OCI-LY1 (cell line): ENCODE results near the gene SLC22A15.

Experiments used
- H2AFZ ChIP-seq: fragments of 200-600 bp; sonication (generic), shearing (Covaris generic); 2 replicates; pipeline ENCODE4 v1.6.0; 2014; ENCODE audit warnings: antibody characterized with exemption, mild to moderate bottlenecking, low read length
- H3F3A ChIP-seq: fragments of 200-600 bp; sonication (generic), shearing (Covaris generic); 2 replicates; pipeline ENCODE4 v1.6.0; 2014; ENCODE audit warnings: mild to moderate bottlenecking, antibody characterized with exemption, low read length, moderate library complexity; ENCODE audit not compliant: insufficient read depth
- H3K27ac ChIP-seq: fragments of 200-600 bp; sonication (generic); 2 replicates; pipeline ENCODE4 v1.5.1; 2014; ENCODE audit warnings: low read length, mixed run types, mild to moderate bottlenecking, low read depth; ENCODE audit not compliant: poor library complexity, severe bottlenecking
- H3K27me3 ChIP-seq: fragments of 200-600 bp; sonication (generic); 2 replicates; pipeline ENCODE4 v1.6.0; 2014; ENCODE audit warnings: antibody characterized with exemption, mild to moderate bottlenecking, low read length, moderate library complexity; ENCODE audit not compliant: insufficient read depth
- H3K36me3 ChIP-seq: fragments of 200-600 bp; sonication (generic); 2 replicates; pipeline ENCODE4 v1.6.1; 2014; ENCODE audit warnings: mild to moderate bottlenecking, antibody characterized with exemption, low read length, moderate library complexity, mixed read lengths; ENCODE audit not compliant: insufficient read depth
- H3K4me1 ChIP-seq: fragments of 200-600 bp; sonication (generic); 2 replicates; pipeline ENCODE4 v1.5.1; 2014; ENCODE audit warnings: mild to moderate bottlenecking, low read length, moderate library complexity; ENCODE audit not compliant: insufficient read depth, severe bottlenecking
- H3K4me2 ChIP-seq: fragments of 200-600 bp; sonication (generic), shearing (Covaris generic); 2 replicates; pipeline ENCODE4 v1.6.1; 2014; ENCODE audit warnings: low read length
- H3K4me3 ChIP-seq: fragments of 200-600 bp; sonication (generic); 2 replicates; pipeline ENCODE4 v1.5.1; 2014; ENCODE audit warnings: low read length, low read depth, mild to moderate bottlenecking, mixed read lengths; ENCODE audit not compliant: poor library complexity, severe bottlenecking
- H3K79me2 ChIP-seq: fragments of 200-600 bp; shearing (Covaris generic); 2 replicates; pipeline ENCODE4 v1.6.1; 2016; ENCODE audit warnings: mixed run types, low read length, mixed read lengths; ENCODE audit not compliant: insufficient read depth
- H3K9ac ChIP-seq: fragments of 200-600 bp; sonication (generic), shearing (Covaris generic); 2 replicates; pipeline ENCODE4 v1.6.1; 2014; ENCODE audit warnings: mild to moderate bottlenecking, low read length, mixed read lengths
- H3K9me2 ChIP-seq: fragments of 200-600 bp; sonication (generic), shearing (Covaris generic); 2 replicates; pipeline ENCODE4 v1.6.1; 2014; ENCODE audit warnings: low read depth, mild to moderate bottlenecking, low read length, mixed read lengths
- H3K9me3 ChIP-seq: fragments of 200-600 bp; shearing (Covaris generic); 2 replicates; pipeline ENCODE4 v1.6.1; 2014; ENCODE audit warnings: low read length, mixed read lengths
- H4K20me1 ChIP-seq: fragments of 200-600 bp; sonication (generic), shearing (Covaris generic); 2 replicates; pipeline ENCODE4 v1.6.0; 2016; ENCODE audit warnings: mild to moderate bottlenecking, low read length; ENCODE audit not compliant: insufficient read depth
- CTCF ChIP-seq: fragments of 200-600 bp; sonication (generic), shearing (Covaris generic); IDR thresholded peaks from 2 replicates; pipeline ENCODE4 v1.5.1; 2017; ENCODE audit warnings: mild to moderate bottlenecking, antibody characterized with exemption, low read length, moderate library complexity, mixed read lengths
- EZH2 ChIP-seq: fragments of 200-600 bp; sonication (generic), shearing (Covaris generic); IDR thresholded peaks from 2 replicates; pipeline ENCODE4 v1.8.0; 2017; ENCODE audit warnings: borderline replicate concordance, mixed run types, mild to moderate bottlenecking, antibody characterized with exemption, low read length, moderate library complexity, mixed read lengths

The SLC22A15 gene

GRCh38 chr1:116089870-116090269, 113.6 kb downstream of the SLC22A15 start:
- Histone ChIP-seq H3K4me2 (no peak overlapping the region), H3K4me3 (no peak overlapping the region), H4K20me1 (no peaks in the 10 kb centered on the region), H3K27me3 (no peaks in the 10 kb centered on the region), H3K9ac (no peak overlapping the region), H3K79me2 (no peaks in the 10 kb centered on the region), H3K9me3 (no peaks in the 10 kb centered on the region), H3K36me3 (no peaks in the 10 kb centered on the region), H3K27ac (no peak overlapping the region), H2AFZ (no peak overlapping the region), H3F3A (no peaks in the 10 kb centered on the region), H3K9me2 (no peaks in the 10 kb centered on the region), H3K4me1 (no peaks in the 10 kb centered on the region)
- TF ChIP-seq CTCF (no peak), EZH2 (no peak)

DNA sequence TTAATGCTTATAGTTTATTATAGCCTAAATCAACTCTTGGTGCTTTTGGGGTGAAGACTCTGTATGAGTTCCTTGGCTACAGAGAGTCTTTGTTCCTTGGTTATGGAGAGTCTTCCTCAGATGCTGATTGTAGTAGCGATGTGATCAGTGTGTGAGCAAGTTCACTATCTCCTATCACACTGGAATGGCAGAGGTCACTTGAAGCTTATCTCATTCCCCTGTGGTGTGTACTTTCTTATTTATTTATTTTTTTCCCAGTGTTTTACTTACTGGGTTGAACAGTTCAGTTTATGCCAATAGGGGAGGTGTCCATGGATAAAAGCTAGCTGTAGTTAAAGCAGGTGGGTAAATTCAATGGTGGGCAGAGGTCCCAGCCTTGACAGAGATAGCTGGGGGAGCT, 114.8 kb downstream of the SLC22A15 start:
- no peaks in the 10 kb centered on the region for H3F3A ChIP-seq
- TF ChIP-seq CTCF (no peak), EZH2 (no peak)
- no peak overlapping the region for H3K9ac ChIP-seq

DNA sequence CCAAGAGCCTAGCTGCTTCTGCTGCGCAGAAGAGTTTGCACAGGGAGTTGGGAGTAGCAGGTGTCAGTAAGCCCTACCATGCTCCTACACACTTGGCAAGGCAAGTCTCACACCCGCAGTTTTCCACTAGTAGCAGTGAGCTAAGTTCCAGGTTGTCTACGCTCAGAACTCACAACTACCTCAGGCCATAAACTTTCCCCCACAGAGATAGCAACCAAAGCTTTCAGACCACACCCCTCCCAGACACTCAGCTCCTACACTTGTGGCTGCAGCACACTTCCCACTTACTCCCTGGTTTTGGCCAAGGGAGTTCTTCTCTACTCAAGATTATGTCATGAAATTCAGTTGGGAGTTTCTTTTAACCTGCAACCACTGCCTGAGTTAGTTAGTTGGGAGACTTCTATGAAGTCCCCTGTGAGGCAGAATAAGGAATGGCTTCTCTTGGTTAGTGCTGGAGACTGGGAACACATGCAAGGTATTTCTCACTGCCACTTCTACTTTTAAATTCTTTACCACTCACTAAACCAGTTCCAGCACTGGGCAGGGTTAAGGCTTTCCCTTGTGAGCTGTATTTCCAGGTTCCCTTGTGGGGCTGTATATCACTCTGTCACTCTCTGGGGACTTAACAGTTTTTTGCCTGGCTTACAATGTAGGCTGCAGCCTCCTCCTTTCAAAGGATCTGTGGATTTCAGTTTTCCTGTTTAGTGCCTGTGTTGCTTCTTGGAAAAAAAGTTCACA, 116.6 kb downstream of the SLC22A15 start:
- no peak for TF ChIP-seq EZH2
- TF ChIP-seq CTCF = no peak
- Histone ChIP-seq H3K36me3 (no peaks in the 10 kb centered on the region), H3K27me3 (no peaks in the 10 kb centered on the region), H4K20me1 (no peaks in the 10 kb centered on the region), H3K4me1 (no peaks in the 10 kb centered on the region), H3K4me3 (no peak overlapping the region), H3K9me2 (no peaks in the 10 kb centered on the region), H3K9me3 (no peaks in the 10 kb centered on the region), H3K9ac (no peak overlapping the region), H3K4me2 (no peak overlapping the region), H3K27ac (no peak overlapping the region), H3F3A (no peaks in the 10 kb centered on the region), H2AFZ (no peak overlapping the region), H3K79me2 (no peaks in the 10 kb centered on the region)

More for the DNA sequence above, 114.8 kb downstream of the SLC22A15 start:
- H3K4me3 ChIP-seq = no peak overlapping the region
- no peaks in the 10 kb centered on the region for H3K4me1 ChIP-seq
- no peak overlapping the region for H2AFZ ChIP-seq
- H4K20me1 ChIP-seq = no peaks in the 10 kb centered on the region
- H3K9me2 ChIP-seq = no peaks in the 10 kb centered on the region
- no peaks in the 10 kb centered on the region for H3K36me3 ChIP-seq
- no peaks in the 10 kb centered on the region for H3K79me2 ChIP-seq
- no peak overlapping the region for H3K27ac ChIP-seq
- no peaks in the 10 kb centered on the region for H3K27me3 ChIP-seq
- no peak overlapping the region for H3K4me2 ChIP-seq
- no peaks in the 10 kb centered on the region for H3K9me3 ChIP-seq
